Heart left ventricle (tissue), 13 donors: Measurements from ENCODE around the gene CXCR5.

Source experiments
- POLR2A ChIP-seq, 2 donors: fragments of 450-650 bp; IDR thresholded peaks; one replicate each; pipeline ENCODE4 v1.6.1; 2017; ENCODE audit warnings: antibody characterized with exemption in 2 of 2, mild to moderate bottlenecking in 2 of 2, moderate library complexity in 2 of 2
- TF ChIP-seq, protein P1 (sequence below), 12 donors: fragments of 200-600 bp; sonication (generic) in 4 of 12; IDR thresholded peaks; one replicate each; pipeline versions ENCODE4 v1.5.0 to v1.8.0; 2018 to 2022; ENCODE audit warnings: antibody characterized with exemption in 12 of 12, mild to moderate bottlenecking in 5 of 12
- donor health status: ischemic (EF 13 %, LVEDD 7.1; RV severe dilation, severe dysfunction).
- donor health status: DM: no; HTN: yes; CAD: no.
- donor health status: DM: no; HTN: no; CAD: no.
- donor health status: ischemic (EF 25% LVEDD 6.9; RV normal size, moderate dysfunction).
- donor health status: ischemic (EF 25% LVEDD 5.7; RV mildly dilated, moderate dysfunction).
- donor health status: ischemic (EF 35%, LVEDD 5.7; RV mildly dilated, moderate dysfunction).
- donor health status: nonischemic (EF 11% LVEDD 7.7; RV severe dilation, severe dysfunction).
- donor health status: DM: yes; HTN: yes; CAD: no.
- donor health status: PGD.
- donor health status: ischemic (EF 29% LVEDD 5.4; RV normal size, mild dysfunction).
- donor health status: nonischemic (EF 23%, LVEDD 6.1; RV moderate dilation, normal function).

DNA sequence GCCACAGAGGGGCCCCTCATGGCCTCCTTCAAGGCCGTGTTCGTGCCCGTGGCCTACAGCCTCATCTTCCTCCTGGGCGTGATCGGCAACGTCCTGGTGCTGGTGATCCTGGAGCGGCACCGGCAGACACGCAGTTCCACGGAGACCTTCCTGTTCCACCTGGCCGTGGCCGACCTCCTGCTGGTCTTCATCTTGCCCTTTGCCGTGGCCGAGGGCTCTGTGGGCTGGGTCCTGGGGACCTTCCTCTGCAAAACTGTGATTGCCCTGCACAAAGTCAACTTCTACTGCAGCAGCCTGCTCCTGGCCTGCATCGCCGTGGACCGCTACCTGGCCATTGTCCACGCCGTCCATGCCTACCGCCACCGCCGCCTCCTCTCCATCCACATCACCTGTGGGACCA, 10.0 kb downstream of the CXCR5 start:
- TF ChIP-seq, protein P1, sequence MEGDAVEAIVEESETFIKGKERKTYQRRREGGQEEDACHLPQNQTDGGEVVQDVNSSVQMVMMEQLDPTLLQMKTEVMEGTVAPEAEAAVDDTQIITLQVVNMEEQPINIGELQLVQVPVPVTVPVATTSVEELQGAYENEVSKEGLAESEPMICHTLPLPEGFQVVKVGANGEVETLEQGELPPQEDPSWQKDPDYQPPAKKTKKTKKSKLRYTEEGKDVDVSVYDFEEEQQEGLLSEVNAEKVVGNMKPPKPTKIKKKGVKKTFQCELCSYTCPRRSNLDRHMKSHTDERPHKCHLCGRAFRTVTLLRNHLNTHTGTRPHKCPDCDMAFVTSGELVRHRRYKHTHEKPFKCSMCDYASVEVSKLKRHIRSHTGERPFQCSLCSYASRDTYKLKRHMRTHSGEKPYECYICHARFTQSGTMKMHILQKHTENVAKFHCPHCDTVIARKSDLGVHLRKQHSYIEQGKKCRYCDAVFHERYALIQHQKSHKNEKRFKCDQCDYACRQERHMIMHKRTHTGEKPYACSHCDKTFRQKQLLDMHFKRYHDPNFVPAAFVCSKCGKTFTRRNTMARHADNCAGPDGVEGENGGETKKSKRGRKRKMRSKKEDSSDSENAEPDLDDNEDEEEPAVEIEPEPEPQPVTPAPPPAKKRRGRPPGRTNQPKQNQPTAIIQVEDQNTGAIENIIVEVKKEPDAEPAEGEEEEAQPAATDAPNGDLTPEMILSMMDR (IDR thresholded peaks at IDR 0.05): no peak
- no peak for TF ChIP-seq POLR2A (IDR thresholded peaks at IDR 0.05)
